AG08396 (cell line): ENCODE measurements around the gene CPM.
"Not testable (repeated sequence)": the region's sequence is repeated elsewhere in the genome, so short reads cannot be mapped to it uniquely, and the experiment has no call there.

ENCODE experiments used
- DNase-seq: peaks from one replicate; pipeline ENCODE4 v3.0.0; 2012; ENCODE audit warnings: low spot score, mixed read lengths

The CPM gene

DNA sequence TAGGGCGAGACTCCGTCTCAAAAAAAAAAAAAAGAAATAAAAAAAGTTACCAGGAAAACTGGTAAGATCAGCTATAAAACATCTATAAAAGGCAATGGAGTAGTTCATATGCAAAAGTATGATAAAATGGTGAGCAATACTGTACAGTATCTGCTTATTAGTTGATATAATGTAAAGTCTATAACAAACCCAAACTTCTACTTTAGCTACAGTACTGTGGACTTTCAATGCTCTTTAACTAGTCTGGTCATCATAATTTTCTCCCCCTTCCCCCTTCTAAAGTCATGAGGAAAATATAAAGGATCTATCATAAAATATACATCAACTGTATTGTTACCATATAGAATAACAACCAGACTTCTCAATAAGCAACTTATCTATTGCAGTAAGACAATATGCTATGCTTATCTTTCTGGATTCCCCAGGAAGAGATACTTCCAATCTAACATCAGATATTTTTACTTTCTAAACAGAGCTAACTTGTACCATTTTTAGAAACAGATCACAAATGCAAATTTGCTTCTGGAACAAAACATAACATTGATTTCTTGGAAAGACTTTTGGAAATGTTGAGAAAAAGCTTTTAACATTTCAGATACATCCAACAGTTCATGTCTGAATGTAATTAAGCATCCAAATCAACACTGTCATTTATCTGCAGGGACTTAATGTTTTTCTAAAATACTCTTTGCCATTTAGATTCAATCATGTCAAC is 81.2 kb downstream of the CPM start:
- DNase-seq, result no peak

DNA sequence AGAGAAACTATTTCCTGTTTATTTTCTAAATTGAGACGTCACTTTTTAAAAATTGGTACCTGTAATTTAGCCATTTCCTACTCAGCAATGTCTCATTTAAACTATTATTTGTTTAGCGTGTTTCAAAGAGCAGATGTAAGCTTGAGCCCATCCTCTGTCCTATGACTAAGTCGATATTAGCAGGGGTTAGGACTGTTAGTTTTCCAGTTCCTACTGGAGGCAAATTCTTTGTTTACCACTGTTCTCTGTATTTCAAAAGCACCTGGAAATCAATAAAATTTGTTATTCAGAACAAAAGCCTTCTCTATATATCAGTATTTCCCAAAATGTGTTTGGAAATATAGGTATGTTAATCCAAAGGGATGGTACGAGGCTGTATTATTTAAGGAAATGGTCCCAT is 82.6 kb downstream of the CPM start:
- DNase-seq, result no peak

GRCh38 chr12:68846811-68847210 is 86.2 kb downstream of the CPM start:
- DNase-seq, result no peak

- no peak for DNase-seq
These were observed 87.9 kb downstream of the CPM start for GRCh38 chr12:68844788-68845695.

DNA sequence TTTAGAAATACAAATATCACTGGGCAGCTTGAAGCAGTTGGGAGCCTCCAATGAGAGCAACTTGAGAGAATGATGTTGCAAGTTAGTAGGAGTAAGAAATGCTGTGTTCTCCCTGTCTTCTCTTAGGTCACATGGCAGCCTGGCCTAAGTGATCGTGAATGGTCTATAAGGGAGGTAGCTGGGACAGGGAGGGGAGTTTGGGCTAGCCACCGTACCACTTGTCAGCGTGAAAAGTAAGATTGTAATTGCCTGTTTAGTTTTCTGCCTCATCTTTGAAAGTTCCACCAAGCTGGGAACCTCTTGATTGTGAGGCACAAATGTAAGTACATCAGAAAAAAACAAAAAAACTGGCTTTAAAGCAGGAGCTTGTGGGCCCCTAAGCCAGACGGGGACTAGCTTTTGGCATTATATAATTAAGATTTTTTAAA is 88.6 kb downstream of the CPM start:
- no peak for DNase-seq

DNA sequence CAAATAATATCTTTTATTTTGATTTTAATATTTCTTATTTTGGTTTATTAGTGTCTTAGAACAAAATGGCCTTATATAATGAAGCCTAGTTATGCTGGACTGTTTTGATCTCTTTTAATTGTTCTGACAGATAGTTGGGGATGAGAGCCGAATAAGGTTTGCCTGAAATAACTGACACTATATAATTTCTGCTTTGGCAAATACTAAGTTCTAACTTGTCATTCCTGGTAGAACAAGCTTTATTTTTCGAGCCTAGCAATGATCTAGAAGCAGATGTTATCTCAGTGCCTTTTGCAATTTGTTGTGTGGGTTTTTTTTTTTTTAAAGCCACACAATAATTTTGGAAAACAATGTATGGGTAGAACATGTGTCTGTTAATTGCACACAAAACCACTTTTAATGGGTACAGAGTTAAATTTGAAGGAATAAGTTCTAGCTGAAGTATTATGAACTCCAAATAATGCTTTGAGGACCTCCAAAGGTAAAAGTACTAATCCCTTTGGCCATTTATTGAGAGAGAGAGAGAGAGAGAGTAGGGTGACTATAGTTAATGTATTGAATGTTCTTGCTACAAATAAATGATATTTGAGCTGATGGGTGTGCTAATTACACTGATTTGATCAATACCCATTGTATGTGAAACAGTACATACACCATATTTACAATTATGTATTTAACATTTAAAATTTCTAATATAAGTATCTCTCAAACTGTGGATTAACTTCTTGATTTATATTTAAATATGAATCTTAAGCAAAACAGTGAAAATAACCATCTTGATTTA is 90.0 kb downstream of the CPM start:
- DNase-seq, result no peak

DNA sequence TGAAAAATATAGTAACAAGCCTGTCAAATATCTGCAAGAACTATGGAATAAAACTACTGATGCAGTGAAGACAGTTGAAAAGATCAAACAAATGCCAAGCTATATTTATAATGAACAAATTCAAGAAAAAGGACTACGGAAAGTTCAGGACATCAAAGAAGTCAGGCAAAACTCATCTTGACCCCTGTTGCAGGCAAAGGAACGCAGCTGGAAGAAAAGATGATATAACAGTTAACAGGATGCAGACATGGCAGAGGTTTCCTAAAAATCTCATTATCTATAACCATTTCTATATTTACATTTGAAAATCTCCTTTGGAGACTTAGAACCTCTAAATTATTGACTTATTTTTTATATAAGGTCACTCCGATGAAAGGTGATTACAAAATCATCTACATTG is 90.8 kb downstream of the CPM start:
- DNase-seq, result no peak

DNA sequence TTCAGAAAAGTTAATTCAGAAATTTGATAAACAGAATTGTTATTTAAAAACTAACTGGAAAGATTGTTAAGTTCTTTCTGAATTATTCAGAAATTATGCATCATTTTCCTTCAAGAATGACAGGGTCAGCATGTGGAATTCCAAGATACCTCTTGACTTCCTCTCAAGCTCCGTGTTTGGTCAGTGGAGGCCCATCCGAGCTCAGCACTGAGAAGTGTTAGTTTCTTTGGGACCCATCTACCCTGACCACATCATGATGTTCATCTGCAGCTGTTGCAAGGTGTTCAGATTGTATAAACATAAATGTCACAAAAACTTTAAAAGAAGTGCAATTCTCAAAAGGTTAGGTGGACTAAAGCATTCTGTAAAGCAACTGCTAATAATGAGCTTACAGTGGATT is 91.3 kb downstream of the CPM start:
- no peak for DNase-seq

DNA sequence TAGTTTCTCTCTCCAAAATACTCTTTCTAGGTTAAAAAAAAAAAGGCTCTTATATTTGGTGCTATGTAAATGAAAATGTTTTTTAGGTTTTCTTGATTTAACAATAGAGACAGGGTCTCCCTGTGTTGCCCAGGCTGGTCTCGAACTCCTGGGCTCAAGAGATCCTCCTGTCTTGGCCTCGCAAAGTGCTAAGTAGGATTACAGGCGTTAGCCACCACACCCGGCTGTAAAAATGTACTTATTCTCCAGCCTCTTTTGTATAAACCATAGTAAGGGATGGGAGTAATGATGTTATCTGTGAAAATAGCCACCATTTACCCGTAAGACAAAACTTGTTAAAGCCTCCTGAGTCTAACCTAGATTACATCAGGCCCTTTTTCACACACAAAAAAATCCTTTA is 91.8 kb downstream of the CPM start:
- DNase-seq, result not testable (repeated sequence)

GRCh38 chr12:68839183-68840147 is 93.5 kb downstream of the CPM start:
- no peak for DNase-seq

DNA sequence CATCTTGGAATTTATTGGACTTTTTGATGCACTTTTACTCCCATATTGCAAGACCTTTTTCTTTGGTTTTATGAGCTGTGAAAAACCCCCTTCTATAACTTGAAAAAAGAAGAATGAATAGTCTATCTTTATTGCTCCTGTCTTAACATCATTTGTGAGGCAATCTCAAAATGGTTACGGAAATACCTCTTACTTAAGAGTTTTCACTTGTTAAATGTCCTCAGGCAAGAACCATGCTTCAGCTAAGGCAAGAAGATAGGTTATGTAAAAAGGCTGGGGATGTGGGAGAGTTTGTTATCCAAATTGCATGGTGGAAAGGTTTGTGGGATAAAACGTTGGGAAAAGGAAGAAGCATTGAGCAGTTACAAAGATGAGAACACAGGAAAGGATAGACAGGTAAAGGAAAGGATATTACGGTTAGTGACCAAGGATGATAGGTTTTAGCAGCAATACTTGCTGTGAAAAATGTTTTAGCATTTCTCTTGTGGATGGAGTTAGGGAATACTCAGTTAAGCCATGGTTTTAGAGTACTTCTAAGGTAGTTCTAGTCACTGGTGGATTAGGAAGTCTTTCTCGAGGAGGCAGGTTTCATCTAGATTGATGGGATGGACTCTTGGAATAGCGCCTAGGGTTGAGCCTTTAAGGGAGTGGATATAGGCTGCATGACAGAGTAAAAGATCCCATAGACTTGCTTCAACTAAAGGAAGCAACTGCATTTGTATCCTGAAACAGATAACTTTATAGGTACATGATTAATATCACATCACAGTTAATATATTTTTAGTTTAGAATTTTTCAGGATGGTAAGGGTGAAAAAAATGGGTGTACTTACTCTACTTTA is 94.7 kb downstream of the CPM start:
- DNase-seq, result no peak

GRCh38 chr12:68837215-68837614 is 95.8 kb downstream of the CPM start:
- no peak for DNase-seq

- DNase-seq, result no peak
These were observed 97.5 kb downstream of the CPM start for GRCh38 chr12:68835333-68835908.

GRCh38 chr12:68833508-68833907 is 99.5 kb downstream of the CPM start:
- no peak for DNase-seq

- DNase-seq, result no peak
These were observed 100.5 kb downstream of the CPM start for GRCh38 chr12:68832504-68832867.

DNA sequence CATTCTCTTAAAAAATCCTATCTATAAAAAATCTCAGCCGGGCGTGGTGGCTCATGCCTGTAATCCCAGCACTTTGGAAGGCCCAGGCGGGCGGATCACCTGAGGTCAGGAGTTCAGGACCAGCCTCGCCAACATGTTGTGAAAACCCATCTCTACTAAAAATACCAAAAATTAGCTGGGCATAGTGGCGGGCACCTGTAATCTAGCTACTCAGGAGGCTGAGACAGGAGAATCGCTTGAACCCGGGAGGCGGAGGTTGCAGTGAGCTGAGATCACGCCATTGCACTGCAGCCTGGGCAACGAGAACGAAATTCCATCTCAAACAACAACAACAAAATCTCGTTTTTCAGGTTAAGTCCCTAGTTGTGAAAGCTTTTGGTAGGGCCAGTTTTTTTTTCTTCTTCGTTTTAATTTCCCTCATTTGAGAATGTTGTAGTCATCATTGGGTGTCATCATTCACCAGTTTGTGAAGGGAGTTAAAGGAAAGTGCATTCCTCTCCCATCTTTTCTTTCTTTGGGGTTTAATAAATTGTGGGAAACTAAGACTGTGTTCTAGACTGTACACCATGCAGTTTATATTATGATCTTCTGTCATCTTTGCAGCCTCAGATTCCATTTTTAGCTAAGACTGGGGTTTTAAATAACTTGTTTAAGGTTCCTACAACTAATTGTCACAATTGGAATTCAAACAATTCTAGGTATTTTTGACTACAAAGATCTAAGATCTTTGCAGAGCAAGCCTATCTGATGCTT is 101.0 kb downstream of the CPM start:
- no peak for DNase-seq

DNA sequence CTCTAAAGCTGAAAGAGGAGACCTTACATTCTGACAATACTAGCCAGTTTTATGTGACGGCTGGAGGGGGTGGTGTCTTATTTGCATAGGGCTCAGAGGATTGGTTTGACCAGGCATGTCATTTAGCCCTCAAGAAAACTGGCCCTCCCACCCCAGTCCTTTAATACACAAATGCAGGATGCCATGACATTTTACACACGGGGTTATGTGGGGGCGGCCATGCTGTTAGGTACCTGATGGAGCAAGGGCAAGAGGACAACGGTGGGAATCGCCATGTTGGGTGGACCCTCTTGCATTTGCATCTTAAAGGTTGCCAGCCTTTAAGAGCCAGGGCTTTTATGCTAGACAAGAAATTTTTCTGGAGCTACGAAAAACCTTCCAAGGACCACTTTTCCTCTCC is 101.7 kb downstream of the CPM start:
- DNase-seq, result no peak

DNA sequence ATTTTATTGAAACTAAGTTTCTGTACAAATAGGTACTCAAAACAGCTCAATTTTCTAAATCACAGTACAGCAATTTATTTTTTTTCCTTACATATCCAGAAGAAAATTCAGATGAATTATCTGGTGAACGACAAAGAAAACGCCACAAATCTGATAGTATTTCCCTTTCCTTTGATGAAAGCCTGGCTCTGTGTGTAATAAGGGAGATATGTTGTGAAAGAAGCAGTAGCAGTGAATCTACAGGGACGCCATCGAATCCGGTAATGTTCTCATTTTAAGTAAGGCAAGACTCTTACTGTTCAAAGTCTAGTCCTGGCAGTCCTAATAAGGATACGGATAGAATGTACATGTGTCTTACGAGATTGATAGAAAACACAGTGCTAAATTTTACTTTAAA is 104.3 kb downstream of the CPM start:
- no peak for DNase-seq

GRCh38 chr12:68827895-68828671 is 104.9 kb downstream of the CPM start:
- DNase-seq, result no peak
